Activated CD8-positive, alpha-beta T cell treated with anti-CD3 and anti-CD28 coated beads for 36 hours (primary cell): ENCODE results near the gene CENPP. TPM values are rescaled to one million over a fixed set of nuclear protein-coding genes. Genes with fewer than 3 reads are reported as not detected.

Experiments used
- ATAC-seq: fragments of 200-7000 bp; cut with Tn5 transposase; one replicate; pipeline ENCODE4 v1.10.0; 2021; ENCODE audit warnings: mild to moderate bottlenecking, moderate library complexity
- CTCF ChIA-PET: fragments of 350-600 bp; sonication (Branson Sonifier 250); formaldehyde crosslinking; loops from one replicate; lab custom pipeline; 2021; ENCODE audit warnings: antibody characterized with exemption; lab: Charles Lee
- POLR2A ChIA-PET: fragments of 350-600 bp; sonication (Branson Sonifier 250); formaldehyde crosslinking; loops from one replicate; lab custom pipeline; 2021; ENCODE audit warnings: antibody characterized with exemption; lab: Charles Lee
- DNase-seq: peaks from one replicate; pipeline ENCODE4 v3.0.0-alpha.2; 2020
- H3K27ac Mint-ChIP-seq: one replicate; pipeline ENCODE4 v1.8.0; 2021; ENCODE audit warnings: mild to moderate bottlenecking, mixed read lengths
- H3K27me3 Mint-ChIP-seq: one replicate; pipeline ENCODE4 v1.8.0; 2021; ENCODE audit warnings: mixed read lengths
- H3K36me3 Mint-ChIP-seq: one replicate; pipeline ENCODE4 v1.8.0; 2021; ENCODE audit warnings: low read depth, mixed read lengths
- H3K4me1 Mint-ChIP-seq: one replicate; pipeline ENCODE4 v1.8.0; 2021; ENCODE audit warnings: low read depth, mixed read lengths
- H3K4me3 Mint-ChIP-seq: one replicate; pipeline ENCODE4 v1.8.0; 2021; ENCODE audit warnings: mild to moderate bottlenecking, moderate library complexity, mixed read lengths
- H3K9me3 Mint-ChIP-seq: one replicate; pipeline ENCODE4 v1.8.0; 2021; ENCODE audit warnings: mixed read lengths
- CTCF ChIP-seq: fragments of 200-600 bp; IDR thresholded peaks from one replicate; pipeline ENCODE4 v1.8.0; 2022; ENCODE audit warnings: antibody characterized with exemption, mild to moderate bottlenecking
- intact Hi-C: fragments of 100-400 bp; cut with micrococcal nuclease; formaldehyde crosslinking; loops from one replicate; pipeline ENCODE4 v1.10.0; 2022
- total RNA-seq, 2 experiments: library from RNA; stranded (reverse); gene quantifications; one replicate each; pipeline ENCODE4 v1.2.3, GENCODE V29; 2021

Gene CENPP
- total RNA-seq, 2 experiments from 2014 or later, result 22.5 to 28.7 TPM

GRCh38 chr9:92324431-92324830, 1.3 kb upstream of the CENPP start:
- no peak for TF ChIP-seq CTCF
- POLR2A ChIA-PET, result interaction anchor here (0.7 to 2.5 kb wide), 10 partner anchors 11 to 346 kb away, joined by 3 to 13 read pairs (median 4); partner anchors contain the start of genes IARS1 and IPPK
- DNase-seq (peak; percentile 4), ATAC-seq (no peak)
- Mint-ChIP-seq H3K36me3 (peaks cover 33% of the 10 kb centered on the region), H3K4me3 (peak overlapping the region; percentile 99), H3K27me3 (no peaks in the 10 kb centered on the region), H3K9me3 (no peaks in the 10 kb centered on the region), H3K27ac (peak overlapping the region; percentile 98), H3K4me1 (peaks cover 34% of the 10 kb centered on the region)
- intact Hi-C loops, result loop anchor here (5.0 to 10.0 kb wide), 3 partner anchors 47 to 310 kb away; no protein-coding TSS in a partner anchor
- CTCF ChIA-PET, result no interaction called here

GRCh38 chr9:92324889-92325268, 874 bp upstream of the CENPP start:
- intact Hi-C loops, result loop anchor here (5.0 to 10.0 kb wide), 3 partner anchors 48 to 310 kb away; no protein-coding TSS in a partner anchor
- Mint-ChIP-seq H3K4me1 (peaks cover 34% of the 10 kb centered on the region), H3K4me3 (peak overlapping the region; percentile 99), H3K27me3 (no peaks in the 10 kb centered on the region), H3K36me3 (peaks cover 30% of the 10 kb centered on the region), H3K27ac (peak overlapping the region; percentile 98), H3K9me3 (no peaks in the 10 kb centered on the region)
- DNase-seq, result no peak
- no peak for ATAC-seq
- ChIA-PET POLR2A (interaction anchor here (0.7 to 2.5 kb wide), 12 partner anchors 8 to 345 kb away, joined by 3 to 13 read pairs (median 4); partner anchors contain the start of genes IARS1 and IPPK), CTCF (no interaction called here)
- no peak for TF ChIP-seq CTCF

- intact Hi-C loops, result loop anchor here (10.0 kb wide), 2 partner anchors 119 to 309 kb away; no protein-coding TSS in a partner anchor
- H3K9me3 Mint-ChIP-seq, result no peaks in the 10 kb centered on the region
- peaks cover 33% of the 10 kb centered on the region for H3K4me1 Mint-ChIP-seq
- POLR2A ChIA-PET, result interaction anchor here (0.6 to 2.5 kb wide), 16 partner anchors 9 to 1500 kb away, joined by 3 to 13 read pairs (median 4); partner anchors contain the start of genes IARS1 and IPPK
- TF ChIP-seq CTCF, result no peak
- ATAC-seq (peak; percentile 1), DNase-seq (no peak)
- H3K27ac Mint-ChIP-seq, result peak overlapping the region; percentile 98
- CTCF ChIA-PET, result interaction anchor here (1.3 to 1.7 kb wide), 4 partner anchors 34 to 188 kb away, joined by 3 to 7 read pairs (median 5); no protein-coding TSS in a partner anchor
- H3K36me3 Mint-ChIP-seq, result peaks cover 25% of the 10 kb centered on the region
- peak overlapping the region; percentile 99 for H3K4me3 Mint-ChIP-seq
- H3K27me3 Mint-ChIP-seq, result no peaks in the 10 kb centered on the region
These were observed 293 bp downstream of the CENPP start for GRCh38 chr9:92325991-92326500.

- intact Hi-C loops, result loop anchor here (10.0 kb wide), 2 partner anchors 117 to 307 kb away; no protein-coding TSS in a partner anchor
- Mint-ChIP-seq H3K4me3 (peak overlapping the region; percentile 99), H3K27me3 (no peaks in the 10 kb centered on the region), H3K27ac (no peak overlapping the region), H3K36me3 (peaks cover 21% of the 10 kb centered on the region), H3K4me1 (peaks cover 31% of the 10 kb centered on the region), H3K9me3 (no peaks in the 10 kb centered on the region)
- POLR2A ChIA-PET, result interaction anchor here (1.3 to 1.4 kb wide), 3 partner anchors 8 to 11 kb away, joined by 3 to 4 read pairs (median 4); no protein-coding TSS in a partner anchor
- ATAC-seq, result no peak
- DNase-seq, result no peak
- CTCF ChIA-PET, result interaction anchor here (1.1 to 1.7 kb wide), 3 partner anchors 36 to 377 kb away, joined by 3 to 7 read pairs (median 6); partner anchors contain the start of gene ROR2
- no peak for TF ChIP-seq CTCF
These were observed 1.6 kb downstream of the CENPP start for GRCh38 chr9:92327283-92327850.
